ENCODE results near the gene CDYL2.

Gene CDYL2

DNA sequence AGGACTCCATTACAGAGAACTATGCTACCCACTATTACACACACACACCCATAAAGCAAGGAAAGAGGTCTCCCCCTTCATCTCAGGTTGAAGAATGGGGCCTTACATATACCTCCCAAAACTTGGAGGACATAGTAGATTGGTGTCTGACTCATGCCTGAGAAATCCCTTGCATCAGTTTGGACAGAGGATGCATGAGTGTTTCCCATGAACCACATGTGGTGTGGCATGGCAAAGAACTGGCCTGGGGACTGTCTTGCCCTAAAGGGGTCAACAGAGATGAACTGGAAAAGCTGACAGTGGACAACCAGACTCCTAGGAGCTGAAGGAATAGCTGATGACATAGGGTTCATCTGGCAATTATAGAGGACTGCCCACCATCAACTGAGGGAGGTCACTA, 209.6 kb downstream of the CDYL2 start:
- in situ Hi-C loops (cut with MboI; ENCODE audit: low sequenced_read_pairs, unreplicated experiment) = no loop called here
- TF ChIP-seq, protein P1, sequence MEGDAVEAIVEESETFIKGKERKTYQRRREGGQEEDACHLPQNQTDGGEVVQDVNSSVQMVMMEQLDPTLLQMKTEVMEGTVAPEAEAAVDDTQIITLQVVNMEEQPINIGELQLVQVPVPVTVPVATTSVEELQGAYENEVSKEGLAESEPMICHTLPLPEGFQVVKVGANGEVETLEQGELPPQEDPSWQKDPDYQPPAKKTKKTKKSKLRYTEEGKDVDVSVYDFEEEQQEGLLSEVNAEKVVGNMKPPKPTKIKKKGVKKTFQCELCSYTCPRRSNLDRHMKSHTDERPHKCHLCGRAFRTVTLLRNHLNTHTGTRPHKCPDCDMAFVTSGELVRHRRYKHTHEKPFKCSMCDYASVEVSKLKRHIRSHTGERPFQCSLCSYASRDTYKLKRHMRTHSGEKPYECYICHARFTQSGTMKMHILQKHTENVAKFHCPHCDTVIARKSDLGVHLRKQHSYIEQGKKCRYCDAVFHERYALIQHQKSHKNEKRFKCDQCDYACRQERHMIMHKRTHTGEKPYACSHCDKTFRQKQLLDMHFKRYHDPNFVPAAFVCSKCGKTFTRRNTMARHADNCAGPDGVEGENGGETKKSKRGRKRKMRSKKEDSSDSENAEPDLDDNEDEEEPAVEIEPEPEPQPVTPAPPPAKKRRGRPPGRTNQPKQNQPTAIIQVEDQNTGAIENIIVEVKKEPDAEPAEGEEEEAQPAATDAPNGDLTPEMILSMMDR (IDR thresholded peaks at IDR 0.05; ENCODE audit: borderline replicate concordance, control extremely low read depth, extremely low read depth, insufficient read depth, missing control alignments) = no peak
- no peak for DNase-seq (ENCODE audit: low spot score)

DNA sequence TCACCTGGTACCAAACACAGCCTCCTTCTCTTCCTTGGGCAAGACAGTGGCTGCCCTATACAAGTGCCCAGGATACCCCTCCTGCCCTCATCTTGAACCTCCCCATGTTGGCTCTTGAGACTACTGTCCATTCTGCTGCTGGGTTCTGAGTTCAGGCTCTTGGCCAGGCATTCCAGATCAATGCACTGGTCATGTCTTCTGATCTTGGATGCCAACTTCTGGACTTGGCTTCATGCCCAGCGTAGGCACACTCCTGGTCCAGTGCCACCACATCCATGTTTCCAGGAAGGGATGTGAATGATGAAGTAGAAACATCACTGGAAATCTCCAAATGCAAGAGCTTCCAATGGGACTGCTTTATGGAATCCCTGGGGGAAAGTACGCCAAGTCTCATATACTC, 212.1 kb downstream of the CDYL2 start:
- no peak for DNase-seq (ENCODE audit: low spot score)
- TF ChIP-seq, protein P1 (IDR thresholded peaks at IDR 0.05; ENCODE audit: borderline replicate concordance, control extremely low read depth, extremely low read depth, insufficient read depth, missing control alignments) = no peak
- in situ Hi-C loops (cut with MboI; ENCODE audit: low sequenced_read_pairs, unreplicated experiment) = no loop called here

DNA sequence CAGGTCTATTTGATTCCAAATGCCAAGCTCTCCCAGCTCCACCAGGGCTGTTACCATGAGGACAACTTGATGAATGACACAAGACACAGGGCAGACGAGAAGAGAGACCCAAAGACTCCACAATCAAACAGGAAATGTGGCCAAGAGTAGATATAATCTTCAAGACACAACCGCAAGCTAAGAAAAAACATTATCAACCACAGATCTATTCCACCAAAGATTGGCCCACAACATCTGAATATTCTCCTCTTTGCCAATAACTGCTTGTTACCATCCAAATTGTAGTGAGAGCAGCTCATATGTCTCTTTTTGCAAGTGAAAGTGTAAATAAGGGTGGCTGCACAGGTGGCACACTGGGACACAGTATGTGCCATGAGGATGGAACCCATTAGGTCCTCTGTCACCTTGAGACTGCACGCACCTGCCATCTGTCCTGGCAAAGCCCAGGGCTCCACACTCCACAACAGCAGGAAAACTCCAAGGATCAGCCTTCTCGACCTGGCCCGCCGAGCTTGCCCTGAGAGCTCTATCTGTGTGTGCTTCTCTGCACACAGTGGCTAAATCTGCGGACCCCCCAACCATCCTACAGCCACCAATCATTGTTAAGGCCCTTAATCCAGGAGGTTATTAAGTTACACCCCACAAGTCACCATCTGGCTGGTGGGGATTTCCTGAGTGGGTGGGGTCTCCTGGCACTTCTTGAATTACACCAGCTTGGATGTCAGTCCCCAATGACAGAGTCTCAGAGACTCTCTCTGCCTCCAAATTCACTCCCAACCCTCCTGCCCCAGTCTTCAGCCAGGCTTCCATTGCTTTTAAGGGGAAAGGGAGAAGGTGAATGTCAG, 213.1 kb downstream of the CDYL2 start:
- TF ChIP-seq, protein P1 (IDR thresholded peaks at IDR 0.05; ENCODE audit: borderline replicate concordance, control extremely low read depth, extremely low read depth, insufficient read depth, missing control alignments) = no peak
- no peak for DNase-seq (ENCODE audit: low spot score)
- in situ Hi-C loops (cut with MboI; ENCODE audit: low sequenced_read_pairs, unreplicated experiment) = no loop called here

DNA sequence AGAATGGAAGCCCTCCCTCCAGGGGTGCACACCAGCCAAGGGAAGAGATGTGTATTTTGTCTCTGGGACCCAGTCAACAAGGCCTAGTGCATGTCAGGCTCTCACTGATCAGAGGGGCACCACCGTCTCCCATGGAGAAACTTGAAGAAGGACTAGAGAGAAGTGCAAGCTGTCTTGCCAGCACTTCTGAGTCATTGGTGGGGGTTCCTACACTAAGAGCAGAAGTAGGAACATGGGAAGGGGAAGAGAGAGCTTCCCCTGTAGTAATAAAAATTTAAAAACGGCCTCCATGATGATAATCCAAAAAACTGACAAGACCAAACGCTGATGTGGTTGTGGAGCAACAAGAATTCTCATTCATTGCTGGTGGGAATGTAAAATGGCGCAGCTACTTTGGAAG, 217.3 kb downstream of the CDYL2 start:
- no peak for DNase-seq (ENCODE audit: low spot score)
- TF ChIP-seq, protein P1 (IDR thresholded peaks at IDR 0.05; ENCODE audit: borderline replicate concordance, control extremely low read depth, extremely low read depth, insufficient read depth, missing control alignments) = no peak
- in situ Hi-C loops (cut with MboI; ENCODE audit: low sequenced_read_pairs, unreplicated experiment) = no loop called here

DNA sequence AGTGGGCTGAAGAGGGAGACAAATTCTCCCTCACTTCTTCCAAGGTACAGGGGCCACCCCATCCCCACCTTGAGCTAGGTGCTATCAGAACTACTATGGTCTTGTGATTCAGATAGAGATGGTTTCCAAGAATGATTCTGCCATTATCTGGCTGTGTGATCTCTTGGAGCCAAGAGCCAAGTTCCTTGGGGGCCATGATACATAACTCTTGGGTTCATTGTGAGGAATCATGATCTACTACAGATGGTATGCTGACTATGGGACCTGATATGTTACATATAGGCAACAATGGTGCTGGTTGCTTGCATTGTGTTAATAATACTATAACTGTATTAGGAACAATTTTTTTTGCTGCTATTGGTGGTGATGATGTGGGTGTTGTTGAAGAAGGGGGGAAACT, 217.9 kb downstream of the CDYL2 start:
- in situ Hi-C loops (cut with MboI; ENCODE audit: low sequenced_read_pairs, unreplicated experiment) = no loop called here
- DNase-seq (ENCODE audit: low spot score) = no peak
- TF ChIP-seq, protein P1 (IDR thresholded peaks at IDR 0.05; ENCODE audit: borderline replicate concordance, control extremely low read depth, extremely low read depth, insufficient read depth, missing control alignments) = no peak

DNA sequence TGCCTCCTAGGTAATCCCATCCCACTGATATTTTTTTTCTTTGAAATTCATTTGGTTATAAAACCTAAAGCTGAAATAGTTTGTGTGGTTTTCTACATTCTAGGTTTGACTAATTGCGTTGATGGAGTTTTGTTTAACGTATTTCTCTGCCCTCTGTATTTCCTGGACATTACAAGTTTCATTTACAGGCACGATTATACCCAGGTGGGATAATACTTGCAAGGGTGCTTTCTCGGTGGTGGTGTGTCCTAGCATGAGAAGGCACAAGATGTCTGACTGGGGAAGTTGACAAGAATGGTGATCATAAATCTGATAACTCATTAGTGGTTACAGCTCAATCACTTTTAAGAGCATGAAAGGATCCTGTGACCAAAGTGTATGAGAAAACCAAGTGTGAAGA, 218.6 kb downstream of the CDYL2 start:
- DNase-seq (ENCODE audit: low spot score) = no peak
- in situ Hi-C loops (cut with MboI; ENCODE audit: low sequenced_read_pairs, unreplicated experiment) = no loop called here
- TF ChIP-seq, protein P1 (IDR thresholded peaks at IDR 0.05; ENCODE audit: borderline replicate concordance, control extremely low read depth, extremely low read depth, insufficient read depth, missing control alignments) = no peak

Measured in GM13976 (cell line).